Esophagus muscularis mucosa (tissue), 3 donors: ENCODE measurements around the gene SIX5.

ENCODE experiments used
- CTCF ChIP-seq, 3 experiments: fragments of 200-600 bp in 2 of 3; fragments of 450-650 bp in 1 of 3; sonication (generic) in 2 of 3; IDR thresholded peaks; one replicate each; pipeline ENCODE4 v1.5.1; 2017 to 2019; ENCODE audit warnings: antibody characterized with exemption in 3 of 3, mild to moderate bottlenecking in 2 of 3, moderate library complexity in 1 of 3
- EP300 ChIP-seq: sonication (generic); formaldehyde crosslinking; IDR thresholded peaks from one replicate; pipeline ENCODE4 v1.6.1; 2017; ENCODE audit warnings: antibody characterized with exemption

GRCh38 chr19:45768984-45769782 is at the start of gene SIX5:
- TF ChIP-seq CTCF (IDR thresholded peaks at IDR 0.05) (peak in 1 of 3 experiments; percentile 6), EP300 (no peak)
